T-helper 1 cell (primary cell): ENCODE data around the gene CXCR5.

Source experiments
- DNase-seq, 5 donors: peaks; one replicate each; pipeline ENCODE4 v3.0.0-alpha.2; 2012 to 2020

CXCR5 gene

DNA sequence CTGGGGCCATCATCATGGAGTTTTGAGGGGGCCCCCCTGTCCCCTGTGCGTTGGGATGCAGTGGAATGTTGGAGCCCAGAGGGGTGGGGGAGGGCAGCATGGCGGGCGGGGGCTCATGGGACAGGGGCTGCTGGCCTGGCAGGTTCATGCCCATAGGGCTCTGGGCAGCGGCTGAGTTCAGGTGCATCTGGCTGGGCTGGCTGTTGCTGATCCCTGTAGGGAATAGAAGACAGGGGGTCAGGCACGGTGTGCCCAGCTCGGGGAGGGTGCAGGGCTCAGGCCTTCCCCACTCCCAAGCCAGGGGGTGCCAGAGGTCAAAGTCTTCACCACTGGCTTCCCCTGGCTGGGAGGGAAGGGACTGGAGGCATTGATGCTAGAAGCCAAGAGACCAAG lies 15.6 kb downstream of the CXCR5 start:
- no peak for DNase-seq

DNA sequence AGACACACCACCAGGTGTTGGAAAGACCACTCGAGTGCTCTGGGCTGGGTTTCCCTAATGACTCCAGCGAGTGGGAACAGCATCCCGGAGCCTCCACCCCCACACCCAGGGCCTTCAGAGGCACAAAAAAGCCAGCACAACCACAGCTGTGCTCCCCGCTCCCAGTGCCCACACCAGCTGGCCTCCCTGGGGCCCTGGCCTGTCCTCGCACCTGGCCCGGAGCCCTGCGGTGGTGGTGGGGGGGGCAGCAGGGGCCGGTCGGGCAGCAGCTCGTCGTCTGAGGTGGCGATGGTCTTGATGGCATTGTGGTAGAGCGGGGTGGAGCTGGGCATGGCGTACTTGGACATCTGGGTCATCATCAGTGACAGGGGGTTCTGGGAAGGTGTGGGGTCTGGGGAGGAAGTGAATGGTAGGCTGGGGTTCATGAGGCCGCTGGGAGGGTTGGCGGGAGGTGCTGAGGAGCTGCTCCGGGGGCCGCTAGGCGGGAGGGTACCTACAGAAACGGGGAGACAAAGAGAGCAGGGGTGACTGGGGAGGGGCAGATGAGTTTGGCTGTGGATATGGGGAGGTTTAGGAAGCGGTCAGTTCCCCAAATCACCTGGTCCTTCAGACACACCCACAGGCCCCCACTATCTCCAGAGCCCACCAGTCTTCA lies 16.1 kb downstream of the CXCR5 start:
- DNase-seq = no peak

DNA sequence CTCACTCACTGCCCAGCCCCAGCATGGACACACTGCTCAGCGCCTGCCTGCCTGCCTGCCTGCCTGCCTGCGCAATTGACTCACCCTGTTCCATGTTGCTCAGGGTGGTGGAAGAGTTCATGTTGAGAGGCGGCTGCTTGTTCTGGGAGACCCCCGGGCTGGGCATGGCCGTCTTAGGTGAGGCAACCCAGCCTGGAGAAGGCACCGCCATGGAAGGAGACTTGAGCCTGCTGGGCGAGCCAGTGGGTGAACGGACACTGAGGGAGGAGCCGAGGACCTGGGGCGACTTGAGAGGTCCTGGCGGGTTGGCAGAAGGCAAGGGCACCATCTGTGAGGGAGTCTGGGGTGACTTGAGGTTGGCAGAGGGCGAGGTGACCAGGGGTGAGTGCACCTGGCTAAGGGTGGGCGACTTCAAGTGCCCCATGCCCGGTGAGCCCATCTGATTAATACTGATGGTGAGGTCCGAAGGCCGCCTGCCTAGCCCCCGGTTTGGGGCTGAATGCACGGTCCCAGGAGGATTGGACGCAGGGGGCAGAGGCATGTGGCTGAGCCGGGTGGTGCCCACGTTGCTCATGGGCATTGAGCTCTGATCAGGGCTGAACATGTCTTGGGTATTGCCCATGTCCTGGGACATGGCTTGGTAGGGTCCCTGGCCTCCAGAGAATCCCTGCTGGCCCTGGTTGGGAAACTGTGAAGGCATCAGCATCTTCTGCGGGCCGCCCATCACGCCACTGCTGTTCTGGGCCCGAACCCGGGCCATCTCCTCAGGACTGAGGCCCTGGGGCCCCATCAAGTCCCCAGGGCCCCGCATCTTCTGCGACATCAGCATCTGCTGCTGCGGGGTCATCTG lies 17.1 kb downstream of the CXCR5 start:
- DNase-seq = no peak

DNA sequence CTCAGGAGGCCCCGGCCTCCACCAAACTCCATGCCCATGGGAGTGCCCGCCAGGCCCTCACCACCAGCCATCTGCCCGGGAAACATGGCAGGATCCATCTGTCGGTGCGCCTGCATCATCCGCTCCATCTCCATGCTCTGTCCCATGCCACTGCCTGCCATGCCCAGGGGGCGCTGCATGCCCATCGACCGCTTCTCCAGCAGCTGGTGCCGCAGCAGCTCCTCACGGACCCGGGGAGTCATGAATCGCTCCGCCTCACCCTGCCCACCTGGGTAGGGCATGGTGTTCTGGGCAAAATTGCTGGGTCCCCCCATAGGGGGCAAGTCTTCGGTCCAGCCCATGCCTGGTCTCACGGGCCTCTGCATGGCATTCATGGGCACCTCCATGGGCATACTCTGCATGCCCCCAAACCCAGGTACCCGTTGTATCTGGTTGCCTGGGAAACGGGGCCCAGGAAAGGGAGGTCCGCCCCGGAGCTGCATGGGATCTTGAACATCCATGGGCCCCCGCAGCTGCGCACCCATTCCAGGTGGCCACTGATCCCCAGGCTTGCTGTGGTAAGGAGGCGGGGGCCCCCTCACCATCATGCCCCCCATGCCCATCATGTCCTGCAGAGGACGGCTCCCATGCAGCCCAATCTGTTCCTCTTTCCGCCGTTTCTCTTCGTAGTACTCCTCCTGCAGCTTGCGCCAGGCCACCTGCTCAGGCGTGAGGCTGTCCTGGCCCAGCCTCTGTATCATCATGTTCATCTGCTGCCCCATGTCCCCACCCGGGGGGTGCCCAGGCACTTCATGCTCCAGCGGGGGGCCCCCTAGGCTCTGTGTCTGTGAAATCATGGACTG lies 18.0 kb downstream of the CXCR5 start:
- DNase-seq = no peak

DNA sequence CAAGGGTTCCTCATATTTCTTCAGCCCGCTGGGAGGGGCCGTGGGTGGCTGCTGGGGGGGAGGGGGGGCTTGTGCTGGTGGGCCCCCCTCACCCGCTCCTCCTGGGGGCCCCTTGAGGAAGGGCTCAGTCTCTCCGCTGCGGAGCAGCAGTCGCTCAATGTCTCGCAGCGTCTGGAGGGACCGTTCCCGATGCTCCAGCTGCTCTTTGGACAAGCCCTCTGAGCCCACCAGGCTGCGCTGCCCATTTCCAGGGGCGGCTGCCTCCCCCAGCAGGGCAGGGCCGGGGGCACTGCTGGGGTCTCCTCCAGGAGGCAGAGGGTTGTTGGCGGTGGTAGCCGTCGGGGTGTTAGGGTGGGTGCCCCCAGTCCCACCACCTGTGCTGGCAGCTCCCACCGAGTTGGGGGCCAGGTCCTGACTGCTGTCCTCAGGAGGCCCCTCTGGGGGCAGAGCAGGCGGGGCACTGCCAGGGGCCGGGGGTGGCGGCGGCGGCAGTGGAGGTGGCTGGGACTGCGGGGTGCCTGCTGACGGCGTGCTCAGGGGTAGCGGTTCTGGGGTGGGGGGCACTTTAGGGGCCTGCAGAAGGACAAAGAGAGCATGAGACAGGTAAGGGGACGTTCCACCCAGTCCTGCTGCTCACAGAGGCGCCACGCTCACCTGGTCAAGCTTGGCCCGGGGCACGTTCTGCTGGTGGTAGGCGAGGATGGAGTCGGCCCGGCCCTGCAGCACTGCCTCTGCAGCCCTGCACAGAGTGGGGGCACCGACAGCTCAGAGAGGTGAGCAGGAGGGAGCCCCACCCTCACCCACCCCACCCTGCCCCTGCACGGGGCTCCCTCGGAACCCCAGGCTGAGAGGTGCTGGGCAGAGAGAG lies 18.9 kb downstream of the CXCR5 start:
- DNase-seq = no peak

DNA sequence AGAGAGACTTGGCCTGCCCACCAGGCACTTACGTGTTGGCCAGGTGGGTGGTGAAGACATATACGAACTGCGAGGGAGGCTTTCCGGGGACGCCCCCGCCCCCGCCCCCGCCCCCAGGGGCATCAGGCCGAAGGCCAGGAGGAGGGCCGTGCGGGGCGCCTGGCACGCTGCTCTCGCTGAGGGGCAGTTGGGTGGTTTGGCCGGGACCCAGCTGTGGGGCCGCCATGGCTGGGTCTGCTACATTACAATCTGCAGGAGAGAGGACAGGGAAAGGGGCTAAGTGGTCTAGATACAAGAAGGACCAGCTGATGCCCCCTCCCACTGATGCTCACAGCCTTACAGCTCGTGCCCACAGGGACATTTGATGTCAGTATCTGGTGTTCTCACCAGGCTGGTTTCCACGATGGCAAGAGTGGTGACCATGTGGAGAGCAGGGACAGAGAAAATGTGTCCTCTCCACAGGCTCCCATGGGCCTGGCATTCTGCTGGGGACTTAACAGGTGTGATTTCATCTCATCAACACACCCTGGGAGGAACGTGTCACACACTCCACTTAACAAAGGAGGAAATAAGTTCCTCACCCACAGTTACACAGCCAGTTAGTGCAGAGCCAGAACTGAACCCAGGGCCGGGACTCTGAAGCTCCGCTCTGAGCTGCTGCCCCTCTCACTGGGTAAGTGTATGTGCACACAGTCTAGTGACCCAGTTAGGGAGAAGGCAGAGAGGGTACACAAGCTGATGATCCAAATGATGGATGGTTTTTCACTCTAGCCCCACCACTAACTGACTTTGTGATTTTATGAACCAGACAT lies 19.7 kb downstream of the CXCR5 start:
- no peak for DNase-seq

DNA sequence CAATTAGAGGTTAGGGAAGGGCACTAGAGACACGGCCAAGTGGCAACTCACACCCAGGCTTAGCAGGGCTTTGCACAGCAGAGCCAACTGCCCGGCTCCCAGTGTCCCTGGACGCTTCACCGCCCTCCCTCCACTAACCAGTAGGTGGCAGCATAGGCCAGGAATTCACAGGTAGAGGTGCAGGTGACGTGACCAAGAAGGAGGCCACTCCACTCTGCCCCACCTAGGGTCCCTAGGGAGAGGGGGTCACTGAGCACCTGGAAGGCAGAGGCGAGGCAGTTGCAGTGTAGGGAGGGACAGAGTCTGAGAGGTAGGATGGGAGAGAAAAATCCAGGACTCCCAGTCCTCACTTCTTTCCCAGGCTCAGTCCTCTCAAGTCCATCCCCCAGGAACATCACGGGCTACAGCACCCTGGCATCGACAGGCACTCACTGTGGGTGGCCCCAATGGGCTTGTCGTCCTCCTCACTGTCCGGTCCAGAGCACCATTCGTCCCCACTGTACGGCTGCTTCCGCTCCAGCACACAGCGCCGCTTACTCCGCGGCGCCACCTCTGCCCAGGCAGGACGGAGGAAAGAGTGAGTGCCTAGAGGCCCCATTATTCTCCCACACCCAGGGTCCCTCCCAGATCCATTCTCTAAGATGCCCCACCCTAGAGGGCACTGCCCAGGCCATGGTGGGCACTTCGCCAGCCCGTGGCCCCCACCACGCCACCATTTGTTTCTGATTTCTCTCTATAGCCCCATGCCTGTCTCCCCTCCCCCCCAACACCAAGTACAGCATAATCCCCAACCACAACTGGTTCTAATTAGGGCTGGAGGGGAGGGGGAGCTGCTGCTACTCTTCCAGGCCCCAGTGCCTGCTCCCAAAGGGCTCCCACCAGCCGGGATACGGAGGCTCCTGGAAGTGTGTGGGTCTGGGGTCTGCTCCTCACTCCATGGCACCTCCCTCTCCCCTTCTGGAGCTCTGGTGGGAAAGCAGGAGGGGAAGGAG lies 23.7 kb downstream of the CXCR5 start:
- DNase-seq = peak; percentile 58 to 83 (median 76)

DNA sequence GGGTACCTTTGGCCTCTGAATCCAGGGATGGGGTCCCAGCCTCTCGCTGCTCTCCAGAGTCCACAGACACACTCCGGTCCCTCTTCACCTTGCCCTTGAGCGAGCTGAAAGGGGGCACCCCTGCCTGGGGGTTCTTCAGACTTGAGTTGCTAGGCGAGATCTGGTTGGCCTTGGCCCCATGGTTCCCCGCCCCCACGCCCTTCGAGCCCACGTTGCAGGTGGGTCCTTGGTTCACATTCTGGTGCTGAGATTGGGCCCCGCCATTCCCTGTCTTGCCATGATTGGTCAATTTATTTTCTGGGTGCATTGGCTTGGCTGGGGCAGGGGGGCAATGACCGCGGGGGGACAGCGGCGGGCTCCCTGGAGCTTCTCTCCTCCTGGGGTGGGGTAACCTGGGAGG lies 24.6 kb downstream of the CXCR5 start:
- no peak for DNase-seq

DNA sequence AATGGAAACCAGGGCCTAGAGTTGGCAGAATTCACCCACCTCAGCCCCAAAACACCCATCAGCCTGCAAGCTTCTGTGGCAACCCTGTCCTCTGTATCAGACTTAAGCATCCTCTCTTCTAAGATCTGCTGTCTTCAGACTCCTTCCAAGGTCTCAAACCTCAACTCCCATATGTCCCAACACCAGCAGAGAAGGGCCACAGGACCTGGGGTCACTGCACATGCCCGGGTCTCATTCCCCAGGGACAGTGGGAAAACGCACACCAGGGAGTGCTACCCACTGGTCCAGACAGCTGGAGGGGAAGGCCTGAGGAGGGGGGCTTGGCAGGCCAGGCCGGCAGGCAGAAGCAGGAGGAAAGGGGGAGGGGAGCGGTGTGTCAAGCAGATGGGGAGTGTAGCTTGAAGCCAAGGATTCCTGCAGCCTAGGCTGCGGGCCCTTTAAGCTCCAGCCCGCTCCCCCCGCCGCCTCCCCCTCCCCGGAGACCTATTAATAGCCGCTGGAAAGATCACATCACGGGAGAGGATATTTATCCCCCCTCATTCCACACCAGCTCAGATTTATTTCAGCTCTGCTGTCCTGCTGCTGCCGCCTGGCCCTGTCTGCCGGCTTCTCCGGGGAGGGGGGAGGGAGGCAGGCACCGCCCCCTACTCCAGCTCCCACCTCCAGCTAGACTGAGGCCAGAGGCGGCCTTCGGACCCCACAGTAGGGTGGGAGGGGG lies 25.4 kb downstream of the CXCR5 start:
- DNase-seq = no peak

DNA sequence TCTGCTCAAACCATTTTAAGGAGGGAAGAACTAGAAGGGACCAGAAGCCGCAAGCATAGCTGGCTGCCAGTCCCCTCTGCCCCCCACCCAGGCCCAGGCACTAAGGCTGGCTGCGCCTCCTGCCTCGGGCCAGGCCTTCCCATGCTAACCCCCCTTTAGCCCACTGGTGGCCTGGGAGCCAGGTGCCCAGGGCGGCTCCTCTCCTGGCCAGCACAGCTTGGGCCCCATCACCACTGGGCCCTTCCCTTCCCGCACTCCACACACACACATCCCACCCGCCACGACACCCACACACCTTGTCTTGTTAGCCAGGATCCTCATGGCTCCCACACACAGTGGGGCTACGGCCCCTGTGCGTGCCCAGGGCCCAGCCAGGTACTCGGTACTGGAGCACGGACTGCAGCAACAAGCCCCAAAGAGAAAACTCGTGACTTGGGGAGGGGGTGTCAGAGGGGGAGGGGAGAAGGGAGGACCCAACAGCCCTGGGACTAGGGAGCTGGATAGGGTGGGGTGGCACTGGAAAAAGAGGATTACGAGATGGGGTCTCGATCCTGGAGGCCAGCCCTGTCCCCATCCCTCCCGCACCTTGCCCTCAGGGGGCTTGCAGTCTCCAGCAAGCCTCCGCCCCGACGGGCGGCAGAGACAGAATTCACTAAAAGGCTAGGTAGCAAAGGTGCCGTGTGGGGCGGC lies 26.1 kb downstream of the CXCR5 start:
- DNase-seq = no peak

DNA sequence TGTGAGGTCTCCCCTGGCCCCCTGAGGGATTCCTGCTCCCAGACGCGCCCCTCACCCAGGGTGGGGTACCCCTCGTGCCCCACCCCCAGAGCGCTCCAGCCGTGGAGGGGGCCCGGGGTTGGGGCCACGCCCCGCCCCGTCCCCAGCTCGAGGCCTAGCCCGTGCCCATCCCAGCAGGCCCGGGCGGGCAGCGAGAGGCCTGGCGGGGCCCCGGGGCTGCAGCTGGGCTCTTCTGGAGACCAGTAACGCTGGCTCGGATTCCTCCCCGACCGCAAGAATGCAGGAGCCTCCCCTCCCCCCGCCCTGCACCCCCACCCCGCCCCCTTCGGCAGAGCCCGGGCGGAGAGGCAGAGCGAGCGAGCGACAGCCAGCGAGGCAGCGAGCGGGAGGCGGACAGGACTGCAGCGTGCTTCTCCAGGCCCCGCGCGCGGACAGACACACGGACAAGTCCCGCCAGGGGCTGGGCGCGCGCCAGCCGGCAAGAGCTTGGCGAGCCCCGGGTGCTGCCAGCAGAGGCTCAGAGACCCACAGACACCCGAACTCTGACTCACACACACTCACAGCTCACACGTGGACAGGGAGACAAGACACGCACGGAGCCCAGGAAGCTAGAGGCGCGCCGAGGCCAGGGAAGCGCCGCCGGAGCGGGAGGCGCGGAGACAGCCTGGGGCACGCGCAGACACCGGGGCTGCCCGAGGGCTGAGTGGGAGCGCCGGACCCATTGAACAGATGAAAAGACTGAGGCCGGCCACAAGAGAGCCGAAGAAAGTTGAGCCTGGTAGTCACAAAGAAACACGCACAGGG lies 26.8 kb downstream of the CXCR5 start:
- DNase-seq = peak in 3 of 5 donors; percentile 47 to 65 (median 58)

DNA sequence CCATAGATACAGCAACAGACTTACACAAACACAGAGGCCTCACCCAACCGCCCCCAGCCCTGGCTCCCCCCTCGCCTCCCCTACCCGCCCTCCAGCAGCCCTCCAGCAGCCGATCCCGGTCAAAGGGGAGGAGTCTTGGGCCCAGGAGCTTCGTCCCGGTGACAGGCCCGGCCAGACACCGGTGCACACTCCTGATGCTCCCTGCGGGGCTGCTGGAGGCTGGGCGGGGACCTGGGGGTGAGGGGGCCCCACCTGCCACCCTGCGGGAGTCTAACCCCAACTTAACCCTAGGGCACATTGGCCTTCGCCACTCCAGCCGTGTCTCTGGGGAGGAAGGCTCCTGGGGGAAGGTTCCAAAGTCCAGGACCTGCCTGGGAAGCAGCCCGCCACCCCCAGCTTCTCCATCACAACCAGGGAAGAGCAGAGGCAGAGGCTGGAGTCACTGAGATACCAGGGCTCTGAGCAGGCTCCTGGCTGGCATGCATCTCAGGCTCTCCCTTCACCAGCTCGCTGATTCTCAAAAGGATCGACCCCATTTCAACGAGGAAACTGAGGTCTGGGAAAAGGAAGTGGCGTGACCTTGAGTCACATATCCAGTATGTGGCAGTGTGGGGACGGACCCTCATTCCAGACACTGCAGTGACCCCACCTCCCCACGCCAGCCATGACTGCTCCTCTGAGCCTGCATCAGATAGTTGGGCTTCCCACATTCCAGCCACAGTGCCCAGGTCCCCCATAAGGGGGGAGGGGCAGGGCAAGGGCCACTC lies 27.6 kb downstream of the CXCR5 start:
- DNase-seq = no peak

DNA sequence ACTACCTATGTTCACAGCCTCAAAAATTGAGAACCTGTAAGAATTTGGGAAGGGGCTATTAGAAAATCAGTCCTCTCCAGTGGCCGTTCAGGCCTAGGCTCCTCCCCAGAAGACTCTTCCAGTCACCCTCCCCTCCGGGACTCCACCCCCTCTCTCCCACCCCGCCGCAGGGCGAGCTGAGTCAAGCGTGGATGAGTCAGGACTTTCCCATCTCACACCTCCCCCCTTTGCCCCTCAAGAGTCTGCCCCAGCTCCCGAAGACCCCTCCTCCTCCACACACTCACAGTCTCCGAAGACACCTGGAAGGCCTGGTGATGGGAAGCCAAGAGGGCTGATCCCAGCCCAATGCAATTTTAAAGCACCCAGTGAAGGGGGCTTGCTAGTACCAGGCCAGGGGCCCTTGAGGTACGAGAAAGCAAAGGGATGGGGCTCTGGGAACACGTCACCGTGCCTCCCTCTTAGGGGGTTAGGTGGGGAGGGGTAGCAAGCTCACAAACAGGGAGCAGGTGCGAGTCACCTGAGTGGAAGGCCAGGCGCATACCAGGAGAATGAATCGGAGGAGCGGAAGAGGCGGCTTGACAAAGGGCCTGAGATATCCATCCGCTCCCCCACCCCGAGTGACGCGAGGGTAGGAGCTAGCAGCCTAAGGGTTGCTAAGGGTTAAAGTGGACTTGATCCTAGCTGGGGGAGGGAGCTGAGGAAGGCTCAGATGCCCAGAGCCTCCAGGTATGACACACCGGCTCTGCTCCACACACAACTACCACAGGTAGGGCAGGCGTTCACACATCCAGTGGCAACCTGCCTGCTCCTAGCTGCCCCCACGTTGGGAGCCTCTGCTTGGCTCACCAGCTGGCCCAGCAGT lies 28.4 kb downstream of the CXCR5 start:
- DNase-seq = peak in 4 of 5 donors; percentile 51 to 63 (median 56)

DNA sequence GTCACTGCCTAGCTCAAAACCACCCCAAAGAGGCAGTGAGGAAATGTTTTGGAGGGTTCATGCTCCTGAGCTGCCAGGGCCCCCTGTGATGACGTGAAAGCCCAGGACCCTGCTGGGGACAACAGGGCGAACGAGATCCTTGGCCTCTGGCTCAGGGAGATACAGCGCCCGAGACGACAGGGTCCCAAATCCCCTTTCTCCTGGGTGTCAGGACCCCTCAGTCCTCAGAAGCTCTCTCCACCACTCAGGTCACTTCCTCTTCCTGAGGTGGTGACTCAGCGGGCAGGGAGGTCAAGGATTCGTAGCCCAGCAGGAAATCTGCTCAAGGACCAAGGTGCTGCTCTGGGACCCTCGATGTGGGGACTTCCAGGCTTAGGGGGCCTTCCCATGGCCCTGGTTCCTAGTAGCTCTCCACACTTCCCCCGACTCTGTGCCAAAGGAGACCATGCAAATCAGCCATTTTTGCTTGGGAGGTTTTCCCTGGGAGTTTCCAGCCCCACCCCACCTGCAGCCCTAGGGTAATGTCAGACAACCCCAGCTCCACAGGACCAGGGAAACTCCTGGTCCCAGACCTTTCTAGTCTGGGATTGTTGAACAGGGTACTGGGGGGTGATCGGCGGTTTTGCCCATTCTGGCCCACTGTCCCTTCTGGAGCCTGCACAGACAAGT lies 29.2 kb downstream of the CXCR5 start:
- no peak for DNase-seq

DNA sequence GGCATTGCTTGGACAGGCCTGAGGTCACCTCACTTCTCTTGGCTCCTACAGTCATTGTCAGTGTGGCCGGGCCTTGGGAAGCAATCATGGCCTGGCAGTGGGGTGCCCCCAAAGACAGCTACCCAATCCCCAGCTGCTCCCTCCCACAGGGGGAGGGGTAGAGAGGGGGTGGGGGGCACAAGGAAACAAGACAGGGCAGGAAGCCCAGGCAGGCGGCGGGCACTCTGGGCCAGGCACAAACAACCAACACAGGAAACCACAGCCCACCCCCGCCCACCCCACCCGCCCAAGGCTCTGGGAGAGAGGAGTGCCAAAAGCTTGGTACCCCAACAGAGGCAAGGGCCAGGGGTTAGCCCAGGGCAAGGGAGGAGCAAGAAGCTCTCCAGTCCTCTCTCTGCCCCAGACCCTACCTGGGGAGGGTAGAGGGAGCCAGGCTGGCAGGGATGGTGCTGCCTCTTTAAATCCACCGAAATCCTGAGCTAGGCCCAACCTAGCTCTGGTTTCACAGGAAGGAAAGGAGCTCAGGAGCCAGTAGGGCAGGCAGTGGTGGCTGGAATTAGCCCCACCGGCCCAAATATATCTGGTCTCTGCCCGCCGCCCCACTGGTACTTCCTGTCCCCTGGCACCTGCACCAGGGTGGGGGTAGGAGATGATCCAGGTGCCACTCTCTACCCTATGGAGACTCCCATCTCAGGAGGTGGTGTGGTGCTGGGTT lies 29.9 kb downstream of the CXCR5 start:
- DNase-seq = peak in 2 of 5 donors; percentile 38 to 43
